Spleen (tissue), 11 donors: ENCODE data around the gene GRIK3. TPM values are rescaled to one million over a fixed set of nuclear protein-coding genes. Genes with fewer than 3 reads are reported as not detected.

Experiments
- DNase-seq: peaks from one replicate; pipeline ENCODE4 v3.0.0-alpha.2; 2020
- H3K27ac ChIP-seq, 8 donors: fragments of 200-600 bp; sonication (generic) in 7 of 8; 1 replicate in 4 of 8; 2 replicates in 4 of 8; pipeline versions ENCODE4 v1.5.0 to v1.8.0; 2016 to 2021; ENCODE audit warnings: inconsistent platforms in 4 of 8, mild to moderate bottlenecking in 4 of 8, moderate library complexity in 1 of 8
- H3K27me3 ChIP-seq, 7 donors: fragments of 200-600 bp; sonication (generic) in 6 of 7; replicated peaks in 1 of 7; 1 replicate in 4 of 7; 2 replicates in 3 of 7; pipeline versions ENCODE4 v1.5.0 to v1.8.0; 2016 to 2021; ENCODE audit warnings: inconsistent platforms in 3 of 7, mild to moderate bottlenecking in 1 of 7
- H3K36me3 ChIP-seq, 6 donors: fragments of 200-600 bp; sonication (generic) in 5 of 6; 1 replicate in 4 of 6; 2 replicates in 2 of 6; pipeline versions ENCODE4 v1.5.0 to v1.8.0; 2016 to 2021; ENCODE audit warnings: inconsistent platforms in 2 of 6
- H3K4me1 ChIP-seq, 6 donors: fragments of 200-600 bp; sonication (generic) in 5 of 6; 1 replicate in 3 of 6; 2 replicates in 3 of 6; pipeline versions ENCODE4 v1.5.0 to v1.8.0; 2016 to 2021; ENCODE audit warnings: inconsistent platforms in 3 of 6
- H3K4me3 ChIP-seq, 8 donors: fragments of 200-600 bp; sonication (generic) in 7 of 8; 1 replicate in 4 of 8; 2 replicates in 4 of 8; pipeline versions ENCODE4 v1.5.0 to v1.8.0; 2016 to 2021; ENCODE audit warnings: inconsistent platforms in 4 of 8, mild to moderate bottlenecking in 4 of 8, moderate library complexity in 2 of 8
- H3K9me3 ChIP-seq, 8 donors: fragments of 200-600 bp; sonication (generic) in 7 of 8; 1 replicate in 4 of 8; 2 replicates in 4 of 8; pipeline versions ENCODE4 v1.5.0 to v1.8.0; 2016 to 2021; ENCODE audit warnings: inconsistent platforms in 4 of 8
- CTCF ChIP-seq, 11 experiments: fragments of 200-600 bp in 7 of 11; fragments of 450-650 bp in 4 of 11; sonication (generic) in 4 of 11; IDR thresholded peaks in 8 of 11; conservative IDR thresholded peaks in 3 of 11; 1 replicate in 7 of 11; 2 replicates in 4 of 11; pipeline versions ENCODE4 v1.4.0 to v1.8.0; 2016 to 2021; ENCODE audit warnings: antibody characterized with exemption in 11 of 11, inconsistent platforms in 4 of 11, mild to moderate bottlenecking in 1 of 11
- POLR2A ChIP-seq, 3 donors: fragments of 450-650 bp; IDR thresholded peaks; one replicate each; pipeline ENCODE4 v1.5.1; 2017; ENCODE audit warnings: antibody characterized with exemption in 3 of 3, mild to moderate bottlenecking in 1 of 3
- POLR2AphosphoS5 ChIP-seq, 3 donors: sonication (generic); formaldehyde crosslinking; IDR thresholded peaks; one replicate each; pipeline ENCODE4 v1.5.1; 2017; ENCODE audit warnings: antibody characterized with exemption in 3 of 3
- WGBS, 5 donors: extraction: QIAGEN DNeasy Blood & Tissue Kit in 3 of 5; methylation state at CpG; one replicate each; pipeline versions ENCODE4 v1.1.5 to v1.1.7; 2013 to 2018; 5-methylcytosine and 5-hydroxymethylcytosine counted together
- intact Hi-C: fragments of 100-400 bp; cut with DNase I; formaldehyde crosslinking; loops from one replicate; pipeline ENCODE4 v1.15.0; 2023; ENCODE audit warnings: low total_unique reads
- polyA plus RNA-seq, 3 donors: library from polyadenylated mRNA; stranded (reverse); fragments of 200-250 nt; gene quantifications; one replicate each; pipeline ENCODE4 v1.2.1, GENCODE V29; 2013
- total RNA-seq, 7 donors: library from RNA; depleted of rRNA in 3 of 7; stranded (reverse); fragments of >200 nt in 3 of 7; fragmentation: NEBNext Ultra II Directional in 4 of 7; extraction: Animal tissue kit (Norgen Biotek cat#: 25700) in 4 of 7; gene quantifications; one replicate each; pipeline versions ENCODE4 v1.1.0 to v1.2.1, GENCODE V29; 2016 to 2021
- donor health status: healthy with polysubstance abuse.
- donor health status: DM: no; HTN: no; CAD: no; lungs with moderate emphysema.
- donor health status: DM: no; HTN: no; CAD: no.
- donor health status: Bipolar disorder and iron deficiency.
- donor health status: healthy.
- donor health status: DM: no; HTN: no; CAD: no.
- donor health status: DM: yes; HTN: yes; CAD: no.

Gene GRIK3
- total and polyA plus RNA-seq, 10 donors: 0.09 to 0.74 (median 0.19) TPM

GRCh38 chr1:36927826-36928225, 106.5 kb downstream of the GRIK3 start:
- no peak overlapping the region for H3K27ac ChIP-seq
- no peak for DNase-seq
- no peaks in the 10 kb centered on the region for H3K36me3 ChIP-seq
- H3K9me3 ChIP-seq: no peaks in the 10 kb centered on the region
- TF ChIP-seq POLR2A (IDR thresholded peaks at IDR 0.05): no peak
- TF ChIP-seq POLR2AphosphoS5 (IDR thresholded peaks at IDR 0.05): no peak
- no peak for TF ChIP-seq CTCF (IDR thresholded peaks at IDR 0.05 in 8 of 11, conservative IDR thresholded peaks at IDR 0.05 in 3 of 11)
- H3K27me3 ChIP-seq: peaks cover 0 to 42% (median under 1%) of the 10 kb centered on the region in 7 donors
- no peak overlapping the region for H3K4me3 ChIP-seq
- H3K4me1 ChIP-seq: no peaks in the 10 kb centered on the region
- 62 to 77% (median 72%) methylated on average over 8 of the region's 8 CpGs for WGBS, 5 donors
- intact Hi-C loops: no loop called here

DNA sequence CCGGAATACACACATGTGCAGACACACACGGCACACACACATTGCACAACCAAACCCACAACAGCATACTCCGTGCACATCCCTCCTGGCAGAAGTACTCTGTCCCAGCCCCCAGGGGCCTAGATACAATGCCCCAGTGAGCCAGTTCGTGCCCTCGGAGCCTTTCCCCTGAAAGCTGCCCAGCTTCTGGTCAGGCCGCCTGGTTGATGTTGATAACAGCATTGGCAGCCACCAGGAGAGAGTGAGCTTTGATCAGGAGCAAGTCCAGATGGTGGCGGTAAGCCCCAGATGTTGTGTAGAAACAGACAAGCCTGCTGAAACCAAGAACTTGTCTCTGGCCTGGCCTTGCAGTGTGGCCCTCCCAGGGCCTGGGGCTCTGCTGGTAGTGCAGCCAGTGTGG, 109.1 kb downstream of the GRIK3 start:
- Histone ChIP-seq H3K4me3 (no peak overlapping the region), H3K9me3 (no peaks in the 10 kb centered on the region), H3K36me3 (no peaks in the 10 kb centered on the region), H3K27me3 (peaks cover 0 to 52% (median 10%) of the 10 kb centered on the region in 7 donors), H3K4me1 (no peaks in the 10 kb centered on the region), H3K27ac (no peak overlapping the region)
- WGBS, 5 donors: 62 to 92% (median 82%) methylated on average over 4 to 7 of the region's 7 CpGs
- intact Hi-C loops: no loop called here
- TF ChIP-seq CTCF (IDR thresholded peaks at IDR 0.05 in 8 of 11, conservative IDR thresholded peaks at IDR 0.05 in 3 of 11) (no peak), POLR2AphosphoS5 (IDR thresholded peaks at IDR 0.05) (no peak), POLR2A (IDR thresholded peaks at IDR 0.05) (no peak)
- peak; percentile 24 for DNase-seq

DNA sequence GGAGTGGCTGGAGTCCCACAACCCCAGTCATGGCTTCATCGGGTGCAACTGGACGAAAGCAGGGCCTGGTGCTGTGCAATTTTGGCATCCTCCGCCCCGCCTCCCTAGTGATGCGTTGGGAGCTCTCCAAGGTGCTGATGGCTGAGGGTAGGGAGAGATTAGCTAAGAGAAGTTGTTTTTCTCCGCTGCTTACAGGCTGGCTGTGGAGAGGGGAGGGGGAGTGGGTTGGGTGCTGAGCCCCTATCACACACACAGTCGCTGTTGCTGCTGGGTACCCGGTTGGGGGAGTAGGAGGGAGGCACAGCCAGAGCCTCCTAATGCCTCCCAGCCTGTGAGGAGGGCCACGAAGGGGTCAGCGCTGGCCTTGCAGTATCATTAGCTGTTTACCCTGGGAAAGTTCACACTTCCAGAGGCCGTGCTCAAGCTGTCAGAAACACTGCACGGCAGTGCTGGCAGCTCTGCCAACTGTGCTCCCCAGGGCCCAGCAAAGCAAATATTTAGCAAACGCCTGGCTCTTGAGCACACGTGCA, 110.0 kb downstream of the GRIK3 start:
- Histone ChIP-seq H3K27me3 (peaks cover 0 to 59% (median 10%) of the 10 kb centered on the region in 7 donors), H3K36me3 (no peaks in the 10 kb centered on the region), H3K9me3 (no peaks in the 10 kb centered on the region), H3K4me3 (no peak overlapping the region), H3K4me1 (no peaks in the 10 kb centered on the region), H3K27ac (no peak overlapping the region)
- TF ChIP-seq CTCF (IDR thresholded peaks at IDR 0.05 in 8 of 11, conservative IDR thresholded peaks at IDR 0.05 in 3 of 11) (no peak), POLR2A (IDR thresholded peaks at IDR 0.05) (no peak), POLR2AphosphoS5 (IDR thresholded peaks at IDR 0.05) (no peak)
- 9 to 23% (median 11%) methylated on average over 12 to 14 of the region's 14 CpGs for WGBS, 5 donors
- no peak for DNase-seq
- intact Hi-C loops: no loop called here

GRCh38 chr1:36922593-36923426, 111.5 kb downstream of the GRIK3 start:
- TF ChIP-seq CTCF (IDR thresholded peaks at IDR 0.05 in 8 of 11, conservative IDR thresholded peaks at IDR 0.05 in 3 of 11) (no peak), POLR2AphosphoS5 (IDR thresholded peaks at IDR 0.05) (no peak), POLR2A (IDR thresholded peaks at IDR 0.05) (no peak)
- no peak overlapping the region for H3K27ac ChIP-seq
- H3K27me3 ChIP-seq: peaks cover 0 to 65% (median 10%) of the 10 kb centered on the region in 7 donors
- H3K4me3 ChIP-seq: no peak overlapping the region
- H3K4me1 ChIP-seq: no peaks in the 10 kb centered on the region
- H3K9me3 ChIP-seq: no peaks in the 10 kb centered on the region
- DNase-seq: no peak
- intact Hi-C loops: no loop called here
- 44 to 52% (median 47%) methylated on average over 11 of the region's 11 CpGs for WGBS, 5 donors
- no peaks in the 10 kb centered on the region for H3K36me3 ChIP-seq
